IMR-90 (cell line): ENCODE measurements around the gene ZFYVE26. TPM values are rescaled to one million over a fixed set of nuclear protein-coding genes. Genes with fewer than 3 reads are reported as not detected.

Source experiments
- ATAC-seq: fragments of 200-7000 bp; cut with Tn5 transposase; 2 replicates; pipeline ENCODE4 v1.9.1; 2020; ENCODE audit warnings: low read depth, mild to moderate bottlenecking, moderate library complexity
- BruUV-seq: library from RNA; stranded (reverse); fragments of 400-500 nt; replicated peaks from 2 replicates; lab custom pipeline; 2021; lab: Mats Ljungman, UMichigan
- CTCF ChIA-PET: fragments of 300-600 bp; formaldehyde crosslinking; extraction: SDS; loops from one replicate; lab custom pipeline; 2021; ENCODE audit warnings: antibody characterized with exemption; lab: Yijun Ruan, JAX
- POLR2A ChIA-PET: fragments of 300-600 bp; sonication (Branson Sonifier 250); formaldehyde crosslinking; loops from one replicate; lab custom pipeline; 2022; ENCODE audit warnings: antibody characterized with exemption; ENCODE audit not compliant: unreplicated experiment; lab: Charles Lee
- DNase-seq: peaks from one replicate; pipeline ENCODE4 v3.0.0; 2013
- H2AFZ ChIP-seq: replicated peaks from 2 replicates; pipeline ENCODE3; 2013; ENCODE audit warnings: low read length, mild to moderate bottlenecking; ENCODE audit not compliant: poor library complexity
- H2AK5ac ChIP-seq: 2 replicates; pipeline ENCODE4 v1.6.1; 2013; ENCODE audit warnings: low read depth, low read length, inconsistent platforms
- H2AK9ac ChIP-seq: replicated peaks from 2 replicates; pipeline ENCODE3; 2013; ENCODE audit warnings: mild to moderate bottlenecking, low read depth, low read length, moderate library complexity; ENCODE audit not compliant: poor library complexity
- H2BK120ac ChIP-seq: 2 replicates; pipeline ENCODE4 v1.6.1; 2013; ENCODE audit warnings: low read depth, low read length, inconsistent platforms
- H2BK15ac ChIP-seq: 3 replicates; pipeline ENCODE4 v1.6.1; 2013; ENCODE audit warnings: low read depth, low read length, inconsistent platforms
- H2BK20ac ChIP-seq: 2 replicates; pipeline ENCODE4 v1.6.1; 2013; ENCODE audit warnings: low read depth, mild to moderate bottlenecking, inconsistent platforms, low read length, moderate library complexity
- H2BK5ac ChIP-seq: 2 replicates; pipeline ENCODE4 v1.6.1; 2013; ENCODE audit warnings: mild to moderate bottlenecking, low read depth, low read length, inconsistent platforms; ENCODE audit not compliant: poor library complexity, severe bottlenecking
- H3K14ac ChIP-seq: replicated peaks from 2 replicates; pipeline ENCODE4 v1.6.1; 2013; ENCODE audit warnings: low read depth, low read length, inconsistent platforms
- H3K18ac ChIP-seq: 2 replicates; pipeline ENCODE4 v1.6.1; 2013; ENCODE audit warnings: low read depth, low read length, control low read depth
- H3K23ac ChIP-seq: 2 replicates; pipeline ENCODE4 v1.6.1; 2013; ENCODE audit warnings: low read depth, low read length, inconsistent platforms
- H3K27ac ChIP-seq: 2 replicates; pipeline ENCODE4 v1.5.1; 2013; ENCODE audit warnings: mild to moderate bottlenecking, control low read depth, low read length; ENCODE audit not compliant: insufficient read depth
- H3K27me3 ChIP-seq: 2 replicates; pipeline ENCODE4 v1.6.1; 2013; ENCODE audit warnings: low read length; ENCODE audit not compliant: control insufficient read depth, insufficient read depth
- H3K36me3 ChIP-seq: 2 replicates; pipeline ENCODE4 v1.6.1; 2013; ENCODE audit warnings: low read length, mixed read lengths; ENCODE audit not compliant: control insufficient read depth, insufficient read depth
- H3K4ac ChIP-seq: 2 replicates; pipeline ENCODE4 v1.6.1; 2013; ENCODE audit warnings: low read depth, low read length, inconsistent platforms
- H3K4me1 ChIP-seq: 2 replicates; pipeline ENCODE4 v1.6.1; 2013; ENCODE audit warnings: low read length, mixed read lengths; ENCODE audit not compliant: control insufficient read depth, insufficient read depth
- H3K4me2 ChIP-seq: 2 replicates; pipeline ENCODE4 v1.6.1; 2013; ENCODE audit warnings: low read depth, mild to moderate bottlenecking, control low read depth, low read length, moderate library complexity
- H3K4me3 ChIP-seq: 2 replicates; pipeline ENCODE4 v1.5.1; 2013; ENCODE audit warnings: low read depth, mild to moderate bottlenecking, control low read depth, low read length, moderate library complexity; ENCODE audit not compliant: insufficient read depth
- H3K56ac ChIP-seq: 2 replicates; pipeline ENCODE4 v1.6.1; 2013; ENCODE audit warnings: low read length, inconsistent platforms; ENCODE audit not compliant: insufficient read depth; ENCODE audit errors: extremely low read depth
- H3K79me1 ChIP-seq, 2 experiments: 2 replicates each; pipeline ENCODE4 v1.6.1; 2013; ENCODE audit warnings: low read length in 2 of 2, inconsistent platforms in 1 of 2, low read depth in 1 of 2
- H3K9ac ChIP-seq: 2 replicates; pipeline ENCODE4 v1.6.1; 2013; ENCODE audit warnings: low read depth, low read length, control low read depth
- H3K9me1 ChIP-seq: 2 replicates; pipeline ENCODE4 v1.6.1; 2013; ENCODE audit warnings: low read length, inconsistent platforms; ENCODE audit not compliant: insufficient read depth
- H3K9me3 ChIP-seq: 2 replicates; pipeline ENCODE4 v1.6.1; 2013; ENCODE audit warnings: low read length; ENCODE audit not compliant: control insufficient read depth, insufficient read depth
- H4K20me1 ChIP-seq: 2 replicates; pipeline ENCODE4 v1.6.1; 2013; ENCODE audit warnings: low read length, inconsistent platforms; ENCODE audit not compliant: insufficient read depth
- H4K5ac ChIP-seq: 2 replicates; pipeline ENCODE4 v1.6.1; 2013; ENCODE audit warnings: mild to moderate bottlenecking, low read depth, low read length, control low read depth
- H4K8ac ChIP-seq, 2 experiments: 2 replicates each; pipeline ENCODE4 v1.6.1; 2013; ENCODE audit warnings: low read depth in 2 of 2, low read length in 2 of 2, control low read depth in 1 of 2, inconsistent platforms in 1 of 2
- H4K91ac ChIP-seq: 2 replicates; pipeline ENCODE4 v1.6.1; 2013; ENCODE audit warnings: low read depth, low read length, inconsistent platforms; ENCODE audit not compliant: insufficient read depth
- BHLHE40 ChIP-seq: fragments of 150-350 bp; IDR thresholded peaks from 2 replicates; pipeline ENCODE4 v1.6.1; 2016; ENCODE audit warnings: mild to moderate bottlenecking, low read depth, low read length
- CEBPB ChIP-seq: IDR thresholded peaks from 2 replicates; pipeline ENCODE4 v1.6.1; 2012; ENCODE audit warnings: low read depth, low read length, improper control_type of control experiment
- CHD1 ChIP-seq: IDR thresholded peaks from 2 replicates; pipeline ENCODE4 v1.6.1; 2012; ENCODE audit warnings: low read depth, low read length, improper control_type of control experiment
- ELK1 ChIP-seq: fragments of 150-350 bp; IDR thresholded peaks from 2 replicates; pipeline ENCODE4 v1.6.1; 2016; ENCODE audit warnings: low read depth, mild to moderate bottlenecking, low read length, moderate library complexity, borderline replicate concordance
- FOS ChIP-seq: fragments of 150-350 bp; IDR thresholded peaks from 2 replicates; pipeline ENCODE4 v1.6.1; 2016; ENCODE audit warnings: low read depth, low read length
- MAFK ChIP-seq: IDR thresholded peaks from 2 replicates; pipeline ENCODE4 v1.6.1; 2012; ENCODE audit warnings: low read depth, low read length, improper control_type of control experiment
- MAZ ChIP-seq: IDR thresholded peaks from 2 replicates; pipeline ENCODE4 v1.6.1; 2012; ENCODE audit warnings: low read depth, mild to moderate bottlenecking, low read length, improper control_type of control experiment, moderate library complexity, borderline replicate concordance
- MXI1 ChIP-seq: IDR thresholded peaks from 2 replicates; pipeline ENCODE4 v1.6.1; 2012; ENCODE audit warnings: low read depth, mild to moderate bottlenecking, low read length, moderate library complexity, borderline replicate concordance
- NFE2L2 ChIP-seq: fragments of 150-350 bp; IDR thresholded peaks from 2 replicates; pipeline ENCODE4 v1.6.1; 2016; ENCODE audit warnings: low read depth, mild to moderate bottlenecking, low read length
- POLR2A ChIP-seq: IDR thresholded peaks from 2 replicates; pipeline ENCODE4 v1.6.1; 2012; ENCODE audit warnings: mild to moderate bottlenecking, low read depth, low read length
- RAD21 ChIP-seq: IDR thresholded peaks from 2 replicates; pipeline ENCODE4 v1.6.1; 2012; ENCODE audit warnings: low read length, improper control_type of control experiment
- RCOR1 ChIP-seq: IDR thresholded peaks from 2 replicates; pipeline ENCODE4 v1.6.1; 2012; ENCODE audit warnings: mild to moderate bottlenecking, low read length, improper control_type of control experiment; ENCODE audit not compliant: insufficient replicate concordance
- RFX5 ChIP-seq: IDR thresholded peaks from 2 replicates; pipeline ENCODE4 v1.8.0; 2012; ENCODE audit warnings: low read depth, mild to moderate bottlenecking, low read length, moderate library complexity
- SMC3 ChIP-seq: fragments of 150-350 bp; IDR thresholded peaks from 2 replicates; pipeline ENCODE4 v1.6.1; 2016; ENCODE audit warnings: low read depth, mild to moderate bottlenecking, antibody characterized with exemption, low read length, moderate library complexity
- WGBS, 2 experiments: methylation state at CpG; one replicate each; pipeline versions ENCODE4 v1.1.5 to v1.1.7; 2013; ENCODE audit warnings: missing lambda C conversion rate in 2 of 2; ENCODE audit not compliant: insufficient read length in 1 of 2; ENCODE audit errors: extremely low coverage in 2 of 2; 5-methylcytosine and 5-hydroxymethylcytosine counted together
- dilution Hi-C: fragments of 300-500 bp; cut with HindIII; formaldehyde crosslinking; loops from one replicate; pipeline ENCODE4 v1.14.3; 2018; ENCODE audit warnings: low sequenced_read_pairs; ENCODE audit not compliant: unreplicated experiment
- in situ Hi-C: fragments of 300-500 bp; cut with MboI; formaldehyde crosslinking; loops from 3 replicates; pipeline ENCODE4 v1.14.3; 2019; ENCODE audit warnings: low sequenced_read_pairs, inconsistent platforms, mixed read lengths
- intact Hi-C: fragments of 100-400 bp; cut with micrococcal nuclease; formaldehyde crosslinking; loops from 2 replicates; pipeline ENCODE4 v1.10.0; 2022
- polyA plus RNA-seq, 3 experiments: library from polyadenylated mRNA; depleted of rRNA; stranded (reverse); fragments of >200 nt; gene quantifications; 2 replicates each; pipeline ENCODE4 v1.2.3, GENCODE V29; 2012; ENCODE audit warnings: low replicate concordance in 1 of 3
- total RNA-seq: library from RNA; depleted of rRNA; stranded (reverse); fragments of >200 nt; gene quantifications from 2 replicates; pipeline ENCODE4 v1.2.3, GENCODE V29; 2012
- TF ChIP-seq, protein P1 (sequence below): conservative IDR thresholded peaks from 2 replicates; pipeline ENCODE4 v1.5.1; 2012; ENCODE audit warnings: mild to moderate bottlenecking, low read depth, low read length, improper control_type of control experiment
- TF ChIP-seq, protein P2 (sequence below): fragments of 150-350 bp; IDR thresholded peaks from 2 replicates; pipeline ENCODE4 v1.6.1; 2017; ENCODE audit warnings: mild to moderate bottlenecking, antibody characterized with exemption, low read length, low read depth

Gene ZFYVE26
- total and polyA plus RNA-seq, 2 of the 4 experiments (the other 2 are of a cell fraction), result 6.0 to 11.1 TPM

DNA sequence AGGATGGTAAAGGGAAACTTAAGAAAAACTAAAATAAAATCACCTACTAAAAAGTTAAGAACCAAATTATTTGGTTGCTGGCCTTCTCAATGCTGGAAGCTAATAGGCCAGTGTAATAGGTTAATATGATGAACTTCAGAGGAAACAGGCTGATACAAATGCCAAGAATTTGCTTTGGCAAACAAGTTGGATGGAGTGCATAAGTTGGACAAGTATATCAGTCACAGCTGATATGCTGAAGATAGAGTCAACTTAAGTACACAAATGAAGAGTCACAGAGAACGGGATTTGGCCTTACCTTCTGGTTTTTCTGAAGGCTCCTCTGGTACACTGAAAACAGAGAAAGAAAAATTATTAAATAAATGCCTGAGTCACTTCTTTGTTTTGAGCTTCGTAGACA, 48.2 kb downstream of the ZFYVE26 start:
- H3K23ac ChIP-seq, result no peak overlapping the region
- no peak overlapping the region for H4K8ac ChIP-seq
- no peak overlapping the region for H3K4me2 ChIP-seq
- H3K18ac ChIP-seq, result no peak overlapping the region
- no CpG with 5 or more reads among the region's 2 CpGs for WGBS, 2 experiments
- no peaks in the 10 kb centered on the region for H4K20me1 ChIP-seq
- POLR2A ChIA-PET, result interaction anchor here (0.6 kb wide), 1 partner anchor 1019 kb away, joined by 3 read pairs; no protein-coding TSS in a partner anchor
- H2AK9ac ChIP-seq, result no peak overlapping the region
- H3K4ac ChIP-seq, result no peak overlapping the region
- H2AFZ ChIP-seq, result no peak overlapping the region
- H3K27me3 ChIP-seq, result no peaks in the 10 kb centered on the region
- CTCF ChIA-PET, result no interaction called here
- in situ Hi-C loops (no loop called here), dilution Hi-C loops (no loop called here), intact Hi-C loops (loop anchor here (5.0 kb wide), 1 partner anchor 34 kb away; no protein-coding TSS in a partner anchor)
- TF ChIP-seq POLR2A (no peak), CEBPB (no peak), MAZ (no peak), CHD1 (no peak), FOS (no peak), MXI1 (no peak), NFE2L2 (no peak), RCOR1 (no peak), RFX5 (no peak), SMC3 (no peak), ELK1 (no peak), MAFK (no peak), BHLHE40 (no peak), RAD21 (no peak)
- TF ChIP-seq, protein P1, sequence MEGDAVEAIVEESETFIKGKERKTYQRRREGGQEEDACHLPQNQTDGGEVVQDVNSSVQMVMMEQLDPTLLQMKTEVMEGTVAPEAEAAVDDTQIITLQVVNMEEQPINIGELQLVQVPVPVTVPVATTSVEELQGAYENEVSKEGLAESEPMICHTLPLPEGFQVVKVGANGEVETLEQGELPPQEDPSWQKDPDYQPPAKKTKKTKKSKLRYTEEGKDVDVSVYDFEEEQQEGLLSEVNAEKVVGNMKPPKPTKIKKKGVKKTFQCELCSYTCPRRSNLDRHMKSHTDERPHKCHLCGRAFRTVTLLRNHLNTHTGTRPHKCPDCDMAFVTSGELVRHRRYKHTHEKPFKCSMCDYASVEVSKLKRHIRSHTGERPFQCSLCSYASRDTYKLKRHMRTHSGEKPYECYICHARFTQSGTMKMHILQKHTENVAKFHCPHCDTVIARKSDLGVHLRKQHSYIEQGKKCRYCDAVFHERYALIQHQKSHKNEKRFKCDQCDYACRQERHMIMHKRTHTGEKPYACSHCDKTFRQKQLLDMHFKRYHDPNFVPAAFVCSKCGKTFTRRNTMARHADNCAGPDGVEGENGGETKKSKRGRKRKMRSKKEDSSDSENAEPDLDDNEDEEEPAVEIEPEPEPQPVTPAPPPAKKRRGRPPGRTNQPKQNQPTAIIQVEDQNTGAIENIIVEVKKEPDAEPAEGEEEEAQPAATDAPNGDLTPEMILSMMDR, result no peak
- TF ChIP-seq, protein P2, sequence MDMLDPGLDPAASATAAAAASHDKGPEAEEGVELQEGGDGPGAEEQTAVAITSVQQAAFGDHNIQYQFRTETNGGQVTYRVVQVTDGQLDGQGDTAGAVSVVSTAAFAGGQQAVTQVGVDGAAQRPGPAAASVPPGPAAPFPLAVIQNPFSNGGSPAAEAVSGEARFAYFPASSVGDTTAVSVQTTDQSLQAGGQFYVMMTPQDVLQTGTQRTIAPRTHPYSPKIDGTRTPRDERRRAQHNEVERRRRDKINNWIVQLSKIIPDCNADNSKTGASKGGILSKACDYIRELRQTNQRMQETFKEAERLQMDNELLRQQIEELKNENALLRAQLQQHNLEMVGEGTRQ, result no peak
- DNase-seq, result no peak
- H3K4me3 ChIP-seq, result no peak overlapping the region
- H3K79me1 ChIP-seq, result no peaks in the 10 kb centered on the region
- H3K9ac ChIP-seq, result no peak overlapping the region
- H3K9me3 ChIP-seq, result no peaks in the 10 kb centered on the region
- H2BK5ac ChIP-seq, result no peak overlapping the region
- H2BK120ac ChIP-seq, result no peak overlapping the region
- BruUV-seq, result no TSS peak
- H4K5ac ChIP-seq, result no peak overlapping the region
- H4K91ac ChIP-seq, result no peak overlapping the region
- peaks cover 41% of the 10 kb centered on the region for H3K36me3 ChIP-seq
- no peak for ATAC-seq
- no peak overlapping the region for H3K27ac ChIP-seq
- no peak overlapping the region for H2BK15ac ChIP-seq
- H2AK5ac ChIP-seq, result no peak overlapping the region
- H3K14ac ChIP-seq, result no peak overlapping the region
- H2BK20ac ChIP-seq, result no peak overlapping the region
- peaks cover 4% of the 10 kb centered on the region; the same call in 1 of the 2 replicates for H3K9me1 ChIP-seq
- H3K56ac ChIP-seq, result no peak overlapping the region
- no peaks in the 10 kb centered on the region for H3K4me1 ChIP-seq
